RPMI7951 (cell line): ENCODE measurements around the gene CCDC146. TPM values are rescaled to one million over a fixed set of nuclear protein-coding genes. Genes with fewer than 3 reads are reported as not detected.
A peak's percentile ranks its signal among the peaks of the same experiment; 100 is the strongest.
"Not testable (repeated sequence)": the region's sequence is repeated elsewhere in the genome, so short reads cannot be mapped to it uniquely, and the experiment has no call there.

Source experiments
- DNase-seq: peaks from one replicate; pipeline ENCODE4 v3.0.0-alpha.2; 2012; ENCODE audit warnings: low read depth
- total RNA-seq: library from RNA; depleted of rRNA; stranded (reverse); fragments of >200 nt; shearing (Covaris generic); gene quantifications from 2 replicates; pipeline ENCODE4 v1.2.3, GENCODE V29; 2014

The CCDC146 gene
- total RNA-seq, 1 experiment from 2014 or later, result 0.72 TPM

GRCh38 chr7:77140291-77140690 is 17.9 kb downstream of the CCDC146 start:
- not testable (repeated sequence) for DNase-seq

GRCh38 chr7:77152232-77152631 is 29.8 kb downstream of the CCDC146 start:
- not testable (repeated sequence) for DNase-seq

- not testable (repeated sequence) for DNase-seq
Measured at GRCh38 chr7:77154917-77155464, 32.6 kb downstream of the CCDC146 start.

- not testable (repeated sequence) for DNase-seq
Measured at GRCh38 chr7:77155601-77156377, 33.4 kb downstream of the CCDC146 start.

GRCh38 chr7:77157034-77157433 is 34.6 kb downstream of the CCDC146 start:
- DNase-seq, result not testable (repeated sequence)

- DNase-seq, result no peak
Measured at GRCh38 chr7:77157446-77157845, 35.0 kb downstream of the CCDC146 start.

- DNase-seq, result not testable (repeated sequence)
Measured at GRCh38 chr7:77171073-77171472, 48.7 kb downstream of the CCDC146 start.

GRCh38 chr7:77172437-77173172 is 50.2 kb downstream of the CCDC146 start:
- DNase-seq, result not testable (repeated sequence)

- DNase-seq, result not testable (repeated sequence)
Measured at GRCh38 chr7:77174418-77174817, 52.0 kb downstream of the CCDC146 start.

GRCh38 chr7:77175274-77175800 is 52.9 kb downstream of the CCDC146 start:
- DNase-seq, result not testable (repeated sequence)

GRCh38 chr7:77177321-77177904 is 55.0 kb downstream of the CCDC146 start:
- DNase-seq, result not testable (repeated sequence)

- not testable (repeated sequence) for DNase-seq
Measured at GRCh38 chr7:77178024-77178423, 55.6 kb downstream of the CCDC146 start.

- DNase-seq, result no peak
Measured at GRCh38 chr7:77181015-77181595, 58.7 kb downstream of the CCDC146 start.

GRCh38 chr7:77181734-77182133 is 59.3 kb downstream of the CCDC146 start:
- DNase-seq, result no peak

- DNase-seq, result no peak
Measured at GRCh38 chr7:77182261-77182660, 59.8 kb downstream of the CCDC146 start.

GRCh38 chr7:77184463-77184862 is 62.0 kb downstream of the CCDC146 start:
- no peak for DNase-seq

GRCh38 chr7:77184990-77185389 is 62.6 kb downstream of the CCDC146 start:
- DNase-seq, result peak; percentile 14

GRCh38 chr7:77185866-77186265 is 63.5 kb downstream of the CCDC146 start:
- DNase-seq, result no peak

- no peak for DNase-seq
Measured at GRCh38 chr7:77188731-77189437, 66.5 kb downstream of the CCDC146 start.

- DNase-seq, result no peak
Measured at GRCh38 chr7:77197141-77197540, 74.7 kb downstream of the CCDC146 start.
